GM21367 (cell line): ENCODE measurements around the gene CARD14.

Experiments used
- ATAC-seq: cut with Tn5 transposase; IDR thresholded peaks from one replicate; pipeline ENCODE4 v1.9.1; 2021; ENCODE audit not compliant: unreplicated experiment

Gene CARD14

GRCh38 chr17:80169784-80170500 is at the start of gene CARD14:
CARD14 (plus strand) TSS chr17:80170030; CDS start chr17:80181439, 11,409 bp downstream.
- ATAC-seq: no peak

- no peak for ATAC-seq
Measured at GRCh38 chr17:80122026-80122575, 47.7 kb upstream of the CARD14 start.

- ATAC-seq: no peak
Measured at GRCh38 chr17:80122926-80123505, 46.8 kb upstream of the CARD14 start.

GRCh38 chr17:80123791-80124190 is 46.0 kb upstream of the CARD14 start:
- no peak for ATAC-seq

GRCh38 chr17:80124351-80124981 is 45.4 kb upstream of the CARD14 start:
- no peak for ATAC-seq

GRCh38 chr17:80125656-80126448 is 44.0 kb upstream of the CARD14 start:
- ATAC-seq: no peak

GRCh38 chr17:80126449-80126715 is 43.4 kb upstream of the CARD14 start:
- no peak for ATAC-seq

GRCh38 chr17:80129006-80129565 is 40.7 kb upstream of the CARD14 start:
- ATAC-seq: no peak

- no peak for ATAC-seq
Measured at GRCh38 chr17:80130992-80131391, 38.8 kb upstream of the CARD14 start.

GRCh38 chr17:80132906-80133625 is 36.8 kb upstream of the CARD14 start:
- no peak for ATAC-seq

GRCh38 chr17:80133626-80133970 is 36.2 kb upstream of the CARD14 start:
- ATAC-seq: no peak

- ATAC-seq: no peak
Measured at GRCh38 chr17:80137131-80137530, 32.7 kb upstream of the CARD14 start.

GRCh38 chr17:80138856-80139426 is 30.9 kb upstream of the CARD14 start:
- no peak for ATAC-seq

- ATAC-seq: no peak
Measured at GRCh38 chr17:80141463-80142165, 28.2 kb upstream of the CARD14 start.

GRCh38 chr17:80142929-80143328 is 26.9 kb upstream of the CARD14 start:
- no peak for ATAC-seq

- ATAC-seq: no peak
Measured at GRCh38 chr17:80145076-80146075, 24.5 kb upstream of the CARD14 start.

- ATAC-seq: peak; percentile 15
Measured at GRCh38 chr17:80146121-80147034, 23.5 kb upstream of the CARD14 start.
